Measurements from ENCODE around the gene PTPRG. TPM values are rescaled to one million over a fixed set of nuclear protein-coding genes. Genes with fewer than 3 reads are reported as not detected.

Gene PTPRG
- total RNA-seq, 2 donors from 2014 or later = 33.9 to 39.2 TPM

GRCh38 chr3:62189376-62189698, 628.0 kb downstream of the PTPRG start:
- Histone ChIP-seq H3K9me3 (no peaks in the 10 kb centered on the region), H3K4me3 (no peak overlapping the region), H3K27me3 (no peaks in the 10 kb centered on the region), H3K4me1 (peaks cover 0 to 20% of the 10 kb centered on the region in 2 donors), H3K27ac (no peak overlapping the region), H3K36me3 (peaks cover 4% of the 10 kb centered on the region)
- TF ChIP-seq CTCF (IDR thresholded peaks at IDR 0.05) = no peak
- no peak for DNase-seq (ENCODE audit: low spot score)

GRCh38 chr3:62192891-62193290, 631.5 kb downstream of the PTPRG start:
- Histone ChIP-seq H3K27me3 (no peaks in the 10 kb centered on the region), H3K27ac (no peak overlapping the region), H3K4me3 (no peak overlapping the region), H3K4me1 (peaks cover 0 to 6% of the 10 kb centered on the region in 2 donors), H3K9me3 (no peaks in the 10 kb centered on the region), H3K36me3 (peaks cover 16% of the 10 kb centered on the region)
- no peak for TF ChIP-seq CTCF (IDR thresholded peaks at IDR 0.05)
- DNase-seq (ENCODE audit: low spot score) = no peak

- no peak for TF ChIP-seq CTCF (IDR thresholded peaks at IDR 0.05)
- H3K9me3 ChIP-seq = no peaks in the 10 kb centered on the region
- no peaks in the 10 kb centered on the region for H3K4me1 ChIP-seq
- H3K4me3 ChIP-seq = no peak overlapping the region
- no peaks in the 10 kb centered on the region for H3K27me3 ChIP-seq
- peaks cover 16% of the 10 kb centered on the region for H3K36me3 ChIP-seq
- no peak overlapping the region for H3K27ac ChIP-seq
- no peak for DNase-seq (ENCODE audit: low spot score)
Measured at GRCh38 chr3:62193586-62194345, 632.4 kb downstream of the PTPRG start.

- no peak overlapping the region for H3K4me3 ChIP-seq
- peaks cover 13% of the 10 kb centered on the region for H3K36me3 ChIP-seq
- no peak for TF ChIP-seq CTCF (IDR thresholded peaks at IDR 0.05)
- no peaks in the 10 kb centered on the region for H3K27me3 ChIP-seq
- no peaks in the 10 kb centered on the region for H3K4me1 ChIP-seq
- DNase-seq (ENCODE audit: low spot score) = no peak
- no peaks in the 10 kb centered on the region for H3K9me3 ChIP-seq
- no peak overlapping the region for H3K27ac ChIP-seq
Measured at GRCh38 chr3:62197350-62198012, 636.1 kb downstream of the PTPRG start.

- Histone ChIP-seq H3K9me3 (no peaks in the 10 kb centered on the region), H3K27me3 (no peaks in the 10 kb centered on the region), H3K4me1 (no peaks in the 10 kb centered on the region), H3K4me3 (no peak overlapping the region), H3K36me3 (peaks cover 24% of the 10 kb centered on the region), H3K27ac (no peak overlapping the region)
- TF ChIP-seq CTCF (IDR thresholded peaks at IDR 0.05) = no peak
- no peak for DNase-seq (ENCODE audit: low spot score)
Measured at GRCh38 chr3:62199126-62199525, 637.8 kb downstream of the PTPRG start.
